ENCODE data around the gene ELMO1. TPM values are rescaled to one million over a fixed set of nuclear protein-coding genes. Genes with fewer than 3 reads are reported as not detected.

The ELMO1 gene
- total RNA-seq, 6 donors from 2014 or later, result 51.4 to 204 (median 73.7) TPM

DNA sequence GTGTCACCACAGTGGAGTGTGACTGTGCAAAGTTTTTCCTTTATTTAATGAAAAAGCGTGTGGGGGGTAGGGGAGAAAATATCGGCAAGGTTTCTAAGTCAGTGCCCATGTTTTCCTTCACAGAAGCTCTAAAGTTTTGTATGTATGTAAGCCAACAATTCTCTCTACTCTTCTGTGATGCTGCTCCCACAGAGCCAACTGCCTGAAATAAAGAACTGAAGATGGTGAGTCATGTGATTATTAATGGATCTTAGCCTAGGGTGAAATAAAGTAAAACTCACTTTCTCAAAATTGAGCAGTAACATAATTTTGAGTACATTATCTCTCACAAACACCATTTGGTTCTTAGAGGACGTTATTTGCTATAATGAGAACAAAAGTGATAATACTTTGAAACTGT is 143.7 kb downstream of the ELMO1 start:
- ATAC-seq (ENCODE audit: low FRiP score in 2 of 2), result no peak
- Histone ChIP-seq H3K4me1 (peaks cover 0 to 6% (median 2%) of the 10 kb centered on the region in 4 donors), H3K4me3 (no peak overlapping the region), H3K27ac (no peak overlapping the region), H3K9me3 (no peaks in the 10 kb centered on the region), H3K36me3 (no peaks in the 10 kb centered on the region), H3K27me3 (no peaks in the 10 kb centered on the region)
- TF ChIP-seq, protein P1, sequence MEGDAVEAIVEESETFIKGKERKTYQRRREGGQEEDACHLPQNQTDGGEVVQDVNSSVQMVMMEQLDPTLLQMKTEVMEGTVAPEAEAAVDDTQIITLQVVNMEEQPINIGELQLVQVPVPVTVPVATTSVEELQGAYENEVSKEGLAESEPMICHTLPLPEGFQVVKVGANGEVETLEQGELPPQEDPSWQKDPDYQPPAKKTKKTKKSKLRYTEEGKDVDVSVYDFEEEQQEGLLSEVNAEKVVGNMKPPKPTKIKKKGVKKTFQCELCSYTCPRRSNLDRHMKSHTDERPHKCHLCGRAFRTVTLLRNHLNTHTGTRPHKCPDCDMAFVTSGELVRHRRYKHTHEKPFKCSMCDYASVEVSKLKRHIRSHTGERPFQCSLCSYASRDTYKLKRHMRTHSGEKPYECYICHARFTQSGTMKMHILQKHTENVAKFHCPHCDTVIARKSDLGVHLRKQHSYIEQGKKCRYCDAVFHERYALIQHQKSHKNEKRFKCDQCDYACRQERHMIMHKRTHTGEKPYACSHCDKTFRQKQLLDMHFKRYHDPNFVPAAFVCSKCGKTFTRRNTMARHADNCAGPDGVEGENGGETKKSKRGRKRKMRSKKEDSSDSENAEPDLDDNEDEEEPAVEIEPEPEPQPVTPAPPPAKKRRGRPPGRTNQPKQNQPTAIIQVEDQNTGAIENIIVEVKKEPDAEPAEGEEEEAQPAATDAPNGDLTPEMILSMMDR (IDR thresholded peaks at IDR 0.05), result no peak
- TF ChIP-seq POLR2AphosphoS5 (IDR thresholded peaks at IDR 0.05), result no peak
- TF ChIP-seq EP300 (IDR thresholded peaks at IDR 0.05), result no peak
- TF ChIP-seq POLR2A (IDR thresholded peaks at IDR 0.05), result no peak
- WGBS, 2 donors, result 76 to 89% methylated on average over 3 of the region's 3 CpGs
- no peak for DNase-seq

DNA sequence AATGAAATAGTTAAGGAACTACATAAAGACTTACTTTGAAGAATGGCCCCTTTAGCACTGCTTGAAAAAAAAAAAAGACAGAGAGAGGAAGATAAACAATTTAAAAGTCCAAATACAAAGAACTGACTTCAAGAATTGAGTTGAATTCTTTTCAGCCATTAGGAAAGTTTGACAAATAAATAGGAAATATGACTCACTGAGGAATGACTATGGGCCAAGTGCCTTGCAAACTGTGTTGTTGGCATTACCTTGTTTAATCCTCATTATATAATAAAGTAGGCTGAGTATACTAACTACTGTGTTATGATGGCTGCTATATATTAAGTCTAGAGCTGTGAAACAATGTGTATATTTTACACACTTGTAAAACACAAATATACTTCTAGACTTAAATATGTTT is 151.1 kb downstream of the ELMO1 start:
- H3K4me1 ChIP-seq, result peaks cover 0 to 6% (median 0%) of the 10 kb centered on the region in 4 donors
- H3K27ac ChIP-seq, result peak overlapping the region in 1 of 4 donors; percentile 0
- no peaks in the 10 kb centered on the region for H3K36me3 ChIP-seq
- DNase-seq (no peak), ATAC-seq (ENCODE audit: low FRiP score in 2 of 2) (no peak)
- H3K27me3 ChIP-seq, result no peaks in the 10 kb centered on the region
- no peak for TF ChIP-seq POLR2A (IDR thresholded peaks at IDR 0.05)
- TF ChIP-seq POLR2AphosphoS5 (IDR thresholded peaks at IDR 0.05), result no peak
- TF ChIP-seq EP300 (IDR thresholded peaks at IDR 0.05), result no peak
- TF ChIP-seq, protein P1 (IDR thresholded peaks at IDR 0.05), result no peak
- no peak overlapping the region for H3K4me3 ChIP-seq
- no peaks in the 10 kb centered on the region for H3K9me3 ChIP-seq

DNA sequence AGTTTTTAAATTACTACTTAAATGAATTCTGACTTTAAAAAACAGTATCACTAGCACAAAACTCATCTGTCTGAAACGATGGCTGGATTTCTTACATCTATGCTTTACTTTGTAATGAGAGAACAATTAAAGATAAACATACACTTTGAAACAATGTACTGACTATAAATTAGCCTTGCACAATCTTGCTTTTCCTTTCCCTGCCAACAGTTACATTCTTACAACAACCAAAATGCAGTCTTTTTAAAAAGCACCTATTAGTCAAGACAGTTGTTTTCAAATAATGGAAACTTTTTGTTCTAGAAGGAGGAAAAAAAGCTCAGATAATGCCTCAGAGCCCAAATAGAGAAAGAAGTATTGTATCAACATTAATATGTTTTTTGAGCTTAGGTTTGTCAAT is 153.3 kb downstream of the ELMO1 start:
- ATAC-seq (ENCODE audit: low FRiP score in 2 of 2) (no peak), DNase-seq (no peak)
- Histone ChIP-seq H3K4me3 (no peak overlapping the region), H3K27ac (peak overlapping the region in 1 of 4 donors; percentile 17), H3K36me3 (no peaks in the 10 kb centered on the region), H3K9me3 (no peaks in the 10 kb centered on the region), H3K4me1 (peaks cover 0 to 6% (median 0%) of the 10 kb centered on the region in 4 donors), H3K27me3 (no peaks in the 10 kb centered on the region)
- 30 to 46% methylated on average over 1 of the region's 1 CpG for WGBS, 2 donors
- TF ChIP-seq, protein P1 (IDR thresholded peaks at IDR 0.05), result no peak
- TF ChIP-seq EP300 (IDR thresholded peaks at IDR 0.05) (no peak), POLR2A (IDR thresholded peaks at IDR 0.05) (no peak), POLR2AphosphoS5 (IDR thresholded peaks at IDR 0.05) (no peak)

DNA sequence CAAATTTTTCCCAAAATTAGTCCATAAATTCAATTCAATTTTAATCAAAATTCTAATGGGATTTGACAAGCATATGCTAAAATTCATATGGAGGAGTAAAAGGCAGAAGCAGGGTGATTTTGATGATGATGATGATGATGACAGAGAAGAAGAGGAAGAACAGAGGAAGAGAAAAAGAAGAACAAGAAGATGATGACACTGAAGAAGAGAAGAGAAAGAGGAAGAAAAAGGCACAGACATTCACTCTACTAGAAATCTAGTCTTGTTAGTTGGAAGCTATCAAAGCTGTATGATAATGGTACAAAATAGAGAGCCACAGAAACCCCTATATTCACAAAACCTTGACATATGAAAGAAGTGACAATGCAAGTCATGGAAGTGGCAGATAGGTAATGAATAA is 157.9 kb downstream of the ELMO1 start:
- Histone ChIP-seq H3K9me3 (no peaks in the 10 kb centered on the region), H3K36me3 (no peaks in the 10 kb centered on the region), H3K27ac (peak overlapping the region in 1 of 4 donors; percentile 53), H3K27me3 (no peaks in the 10 kb centered on the region), H3K4me1 (peaks cover 16 to 24% (median 18%) of the 10 kb centered on the region in 4 donors), H3K4me3 (no peak overlapping the region)
- no peak for ATAC-seq (ENCODE audit: low FRiP score in 2 of 2)
- TF ChIP-seq POLR2A (IDR thresholded peaks at IDR 0.05) (no peak), POLR2AphosphoS5 (IDR thresholded peaks at IDR 0.05) (no peak), EP300 (IDR thresholded peaks at IDR 0.05) (no peak)
- TF ChIP-seq, protein P1 (IDR thresholded peaks at IDR 0.05), result no peak
- DNase-seq, result no peak

DNA sequence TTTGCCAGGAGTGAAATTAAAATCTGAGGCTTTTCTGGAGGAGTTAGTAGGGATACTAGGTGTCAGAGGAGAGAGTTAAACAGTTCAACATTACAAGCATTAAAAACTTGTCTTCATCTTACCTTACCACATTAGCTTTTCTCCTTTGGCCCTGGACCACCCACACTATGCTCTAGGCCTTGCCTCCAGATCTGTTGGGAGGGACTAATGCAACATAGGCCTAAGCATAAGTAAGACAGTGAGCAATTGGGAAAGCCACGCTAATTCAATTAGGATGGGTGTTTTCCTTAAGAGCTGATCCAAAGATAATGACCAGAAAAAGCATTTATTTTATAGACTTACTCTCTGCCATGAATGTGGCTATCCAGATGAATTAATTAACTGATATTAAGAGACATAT is 158.9 kb downstream of the ELMO1 start:
- H3K27ac ChIP-seq, result peak overlapping the region in 1 of 4 donors; percentile 53
- 31 to 58% methylated on average over 1 of the region's 1 CpG for WGBS, 2 donors
- DNase-seq, result no peak
- no peak for TF ChIP-seq POLR2AphosphoS5 (IDR thresholded peaks at IDR 0.05)
- no peak for TF ChIP-seq EP300 (IDR thresholded peaks at IDR 0.05)
- no peak for TF ChIP-seq POLR2A (IDR thresholded peaks at IDR 0.05)
- TF ChIP-seq, protein P1 (IDR thresholded peaks at IDR 0.05), result no peak
- no peak overlapping the region for H3K4me3 ChIP-seq
- H3K9me3 ChIP-seq, result no peaks in the 10 kb centered on the region
- H3K36me3 ChIP-seq, result no peaks in the 10 kb centered on the region
- H3K4me1 ChIP-seq, result peaks cover 20 to 30% (median 26%) of the 10 kb centered on the region in 4 donors
- ATAC-seq (ENCODE audit: low FRiP score in 2 of 2), result no peak
- H3K27me3 ChIP-seq, result no peaks in the 10 kb centered on the region
